ENCODE results near the gene KNSTRN. TPM values are rescaled to one million over a fixed set of nuclear protein-coding genes. Genes with fewer than 3 reads are reported as not detected.

KNSTRN gene
- total and polyA plus RNA-seq, 2 of the 8 experiments (the other 6 are each of a cell fraction or from before 2014, with no cell fraction given), result 25.1 to 79.4 TPM

GRCh38 chr15:40345225-40345866 lies 37.2 kb upstream of the KNSTRN start (continued):
- no peak for TF ChIP-seq ASH2L (IDR thresholded peaks at IDR 0.05; ENCODE audit: low read length)
- TF ChIP-seq SIRT6 (IDR thresholded peaks at IDR 0.05; ENCODE audit: low read length), result no peak
- TF ChIP-seq SAP30 (IDR thresholded peaks at IDR 0.05; ENCODE audit: insufficient read depth, insufficient replicate concordance, low read length), result no peak
- no peak for TF ChIP-seq SP4 (IDR thresholded peaks at IDR 0.05; ENCODE audit: low read length)
- TF ChIP-seq TEAD4 (IDR thresholded peaks at IDR 0.05; ENCODE audit: low read depth, low read length), result no peak
- no peak for TF ChIP-seq NRF1 (IDR thresholded peaks at IDR 0.05; ENCODE audit: low read depth, low read length)
- TF ChIP-seq POLR2AphosphoS5 (IDR thresholded peaks at IDR 0.05; ENCODE audit: low read depth, low read length), result no peak
- TF ChIP-seq TAF7 (optimal IDR thresholded peaks at IDR 0.05; ENCODE audit: borderline replicate concordance, low read depth, low read length), result no peak
- no peak for TF ChIP-seq SRF (IDR thresholded peaks at IDR 0.05; ENCODE audit: low read depth, low read length)
- TF ChIP-seq PHF8 (conservative IDR thresholded peaks at IDR 0.05; ENCODE audit: low read depth, low read length), result no peak
- no peak for TF ChIP-seq CEBPB (IDR thresholded peaks at IDR 0.05; ENCODE audit: low read depth, low read length)

All from H1 (cell line).